Hematopoietic multipotent progenitor cell treated with erythropoietin and hydrocortisone succinate and interleukin-3 and kit ligand, for 6 days (in vitro differentiated cells): Measurements from ENCODE around the gene ARPP19.

Experiments
- DNase-seq: peaks from one replicate; pipeline ENCODE4 v3.0.0-alpha.2; 2015

The ARPP19 gene

GRCh38 chr15:52511084-52511483 is 57.7 kb downstream of the ARPP19 start:
- DNase-seq, result no peak

GRCh38 chr15:52509500-52510245 is 59.2 kb downstream of the ARPP19 start:
- DNase-seq, result no peak

GRCh38 chr15:52506549-52506948 is 62.3 kb downstream of the ARPP19 start:
- DNase-seq, result no peak

GRCh38 chr15:52505151-52505550 is 63.7 kb downstream of the ARPP19 start:
- no peak for DNase-seq

GRCh38 chr15:52503788-52504496 is 64.9 kb downstream of the ARPP19 start:
- DNase-seq, result no peak

- no peak for DNase-seq
These were observed 66.2 kb downstream of the ARPP19 start for GRCh38 chr15:52502608-52503007.

- no peak for DNase-seq
These were observed 69.3 kb downstream of the ARPP19 start for GRCh38 chr15:52499506-52499905.

GRCh38 chr15:52498706-52499105 is 70.1 kb downstream of the ARPP19 start:
- no peak for DNase-seq
